ENCODE measurements around the gene MFSD8. TPM values are rescaled to one million over a fixed set of nuclear protein-coding genes. Genes with fewer than 3 reads are reported as not detected.
"Not testable (repeated sequence)": the region's sequence is repeated elsewhere in the genome, so short reads cannot be mapped to it uniquely, and the experiment has no call there.

The MFSD8 gene
- total RNA-seq, 1 donor from 2014 or later: 16.5 TPM

DNA sequence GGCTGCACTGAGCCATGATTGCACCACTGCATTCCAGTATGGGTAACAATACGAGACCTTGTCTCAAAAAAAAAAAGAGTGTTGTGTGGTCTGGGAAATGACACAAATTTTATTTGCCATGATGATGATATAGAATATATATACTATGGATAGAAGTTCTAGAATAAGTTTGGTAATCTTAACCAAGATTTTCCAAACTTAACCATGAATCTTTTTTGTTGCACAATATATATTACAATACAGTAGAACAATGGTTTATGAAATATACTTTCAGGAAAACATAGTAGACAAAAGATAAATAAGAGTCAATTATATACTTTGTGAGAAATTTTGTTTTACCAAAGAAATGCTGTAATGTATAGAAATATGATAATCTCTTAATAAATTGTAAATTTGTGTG lies 34.8 kb downstream of the MFSD8 start:
- no peak for TF ChIP-seq CTCF (IDR thresholded peaks at IDR 0.05)
- no peak overlapping the region for H3K4me3 Mint-ChIP-seq (ENCODE audit: unreplicated experiment)
- H3K4me1 Mint-ChIP-seq (ENCODE audit: unreplicated experiment): no peaks in the 10 kb centered on the region
- H3K27ac Mint-ChIP-seq (ENCODE audit: unreplicated experiment): no peak overlapping the region
- peaks cover 16% of the 10 kb centered on the region for H3K36me3 Mint-ChIP-seq (ENCODE audit: unreplicated experiment)
- no peak for DNase-seq (ENCODE audit: extremely low spot score, unreplicated experiment)
- H3K27me3 Mint-ChIP-seq (ENCODE audit: unreplicated experiment): no peaks in the 10 kb centered on the region
- H3K9me3 Mint-ChIP-seq (ENCODE audit: unreplicated experiment): peaks cover 3% of the 10 kb centered on the region

GRCh38 chr4:127925720-127926119 lies 39.3 kb downstream of the MFSD8 start:
- H3K4me1 Mint-ChIP-seq (ENCODE audit: unreplicated experiment); H3K27ac Mint-ChIP-seq (ENCODE audit: unreplicated experiment); H3K4me3 Mint-ChIP-seq (ENCODE audit: unreplicated experiment); DNase-seq (ENCODE audit: extremely low spot score, unreplicated experiment); H3K27me3 Mint-ChIP-seq (ENCODE audit: unreplicated experiment): not testable (repeated sequence)
- Mint-ChIP-seq H3K9me3 (ENCODE audit: unreplicated experiment) (peaks cover 13% of the 10 kb centered on the region), H3K36me3 (ENCODE audit: unreplicated experiment) (peaks cover 34% of the 10 kb centered on the region)

GRCh38 chr4:127922226-127922625 lies 42.7 kb downstream of the MFSD8 start:
- H3K27ac Mint-ChIP-seq (ENCODE audit: unreplicated experiment): no peak overlapping the region
- H3K9me3 Mint-ChIP-seq (ENCODE audit: unreplicated experiment): peaks cover 13% of the 10 kb centered on the region
- no peak overlapping the region for H3K4me3 Mint-ChIP-seq (ENCODE audit: unreplicated experiment)
- DNase-seq (ENCODE audit: extremely low spot score, unreplicated experiment): no peak
- H3K27me3 Mint-ChIP-seq (ENCODE audit: unreplicated experiment): no peaks in the 10 kb centered on the region
- TF ChIP-seq CTCF (IDR thresholded peaks at IDR 0.05): no peak
- no peaks in the 10 kb centered on the region for H3K4me1 Mint-ChIP-seq (ENCODE audit: unreplicated experiment)
- peaks cover 36% of the 10 kb centered on the region for H3K36me3 Mint-ChIP-seq (ENCODE audit: unreplicated experiment)

DNA sequence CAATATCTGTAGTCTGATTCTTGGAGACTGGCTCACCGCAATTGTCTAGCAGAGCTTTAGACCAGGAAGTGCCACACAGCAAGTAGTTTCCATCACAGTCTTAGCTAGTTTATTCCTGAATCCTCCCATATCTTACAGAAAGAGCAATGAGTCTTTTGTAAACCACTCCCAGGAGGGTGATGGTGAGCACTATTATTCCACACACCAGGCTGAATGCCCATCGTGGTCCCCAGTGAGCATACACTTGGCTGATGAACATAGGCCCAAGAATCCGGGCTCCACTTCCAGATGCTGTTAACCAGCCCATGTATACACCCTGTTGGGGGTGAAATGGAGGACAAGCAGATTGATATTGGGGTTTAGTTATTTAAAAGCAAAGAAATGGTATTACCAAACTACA lies 44.5 kb downstream of the MFSD8 start:
- H3K4me3 Mint-ChIP-seq (ENCODE audit: unreplicated experiment): no peak overlapping the region
- H3K9me3 Mint-ChIP-seq (ENCODE audit: unreplicated experiment): peaks cover 13% of the 10 kb centered on the region
- H3K4me1 Mint-ChIP-seq (ENCODE audit: unreplicated experiment): no peaks in the 10 kb centered on the region
- DNase-seq (ENCODE audit: extremely low spot score, unreplicated experiment): no peak
- no peak overlapping the region for H3K27ac Mint-ChIP-seq (ENCODE audit: unreplicated experiment)
- peaks cover 40% of the 10 kb centered on the region for H3K36me3 Mint-ChIP-seq (ENCODE audit: unreplicated experiment)
- no peak for TF ChIP-seq CTCF (IDR thresholded peaks at IDR 0.05)
- H3K27me3 Mint-ChIP-seq (ENCODE audit: unreplicated experiment): no peaks in the 10 kb centered on the region

DNA sequence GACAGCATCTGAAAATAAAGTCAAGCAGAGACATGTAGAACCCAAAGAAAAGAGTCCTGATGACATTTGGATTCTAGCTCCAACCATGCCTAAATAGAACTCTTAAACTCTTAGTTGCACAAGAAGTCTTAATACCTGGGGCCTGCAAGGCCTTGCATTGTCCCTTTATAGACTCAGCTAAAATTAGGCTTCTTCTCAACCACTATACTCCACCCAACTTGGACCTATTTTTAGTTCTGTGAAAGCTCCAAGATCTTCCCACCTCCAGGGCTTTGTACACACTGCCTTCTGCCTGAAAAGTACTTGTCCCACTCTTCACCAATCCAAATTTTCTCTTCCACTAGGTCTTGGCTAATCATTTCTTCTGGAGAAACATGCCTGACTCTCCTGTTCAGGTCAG lies 47.8 kb downstream of the MFSD8 start:
- Mint-ChIP-seq H3K9me3 (ENCODE audit: unreplicated experiment) (no peaks in the 10 kb centered on the region), H3K4me3 (ENCODE audit: unreplicated experiment) (no peak overlapping the region), H3K36me3 (ENCODE audit: unreplicated experiment) (peaks cover 24% of the 10 kb centered on the region), H3K27me3 (ENCODE audit: unreplicated experiment) (no peaks in the 10 kb centered on the region), H3K4me1 (ENCODE audit: unreplicated experiment) (no peaks in the 10 kb centered on the region), H3K27ac (ENCODE audit: unreplicated experiment) (no peak overlapping the region)
- no peak for TF ChIP-seq CTCF (IDR thresholded peaks at IDR 0.05)
- no peak for DNase-seq (ENCODE audit: extremely low spot score, unreplicated experiment)

DNA sequence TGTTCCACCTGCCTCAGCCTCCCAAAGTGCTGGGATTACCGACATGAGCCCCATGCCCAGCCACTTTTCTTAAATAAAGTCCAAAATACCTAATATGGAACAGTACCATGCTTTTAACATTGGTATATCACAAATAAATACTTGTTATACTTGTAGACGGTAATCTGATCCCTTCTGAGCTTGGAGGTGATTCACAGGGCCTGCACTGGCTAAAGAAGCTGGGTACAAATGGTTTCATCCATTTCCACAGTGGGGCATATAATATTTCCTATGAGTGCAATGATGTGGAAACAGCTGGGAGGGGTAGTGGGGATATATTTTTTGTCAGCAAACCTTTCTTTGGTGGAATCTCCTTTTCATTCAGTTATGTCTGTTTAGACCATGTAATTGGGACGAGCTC lies 48.5 kb downstream of the MFSD8 start:
- H3K4me3 Mint-ChIP-seq (ENCODE audit: unreplicated experiment): no peak overlapping the region
- H3K9me3 Mint-ChIP-seq (ENCODE audit: unreplicated experiment): peaks cover 4% of the 10 kb centered on the region
- H3K4me1 Mint-ChIP-seq (ENCODE audit: unreplicated experiment): no peaks in the 10 kb centered on the region
- no peaks in the 10 kb centered on the region for H3K27me3 Mint-ChIP-seq (ENCODE audit: unreplicated experiment)
- no peak overlapping the region for H3K27ac Mint-ChIP-seq (ENCODE audit: unreplicated experiment)
- TF ChIP-seq CTCF (IDR thresholded peaks at IDR 0.05): no peak
- H3K36me3 Mint-ChIP-seq (ENCODE audit: unreplicated experiment): peaks cover 24% of the 10 kb centered on the region
- no peak for DNase-seq (ENCODE audit: extremely low spot score, unreplicated experiment)

Measured in osteocyte (in vitro differentiated cells).